ENCODE data around the gene MBD6.
"Not testable (repeated sequence)": the region's sequence is repeated elsewhere in the genome, so short reads cannot be mapped to it uniquely, and the experiment has no call there.

The MBD6 gene

DNA sequence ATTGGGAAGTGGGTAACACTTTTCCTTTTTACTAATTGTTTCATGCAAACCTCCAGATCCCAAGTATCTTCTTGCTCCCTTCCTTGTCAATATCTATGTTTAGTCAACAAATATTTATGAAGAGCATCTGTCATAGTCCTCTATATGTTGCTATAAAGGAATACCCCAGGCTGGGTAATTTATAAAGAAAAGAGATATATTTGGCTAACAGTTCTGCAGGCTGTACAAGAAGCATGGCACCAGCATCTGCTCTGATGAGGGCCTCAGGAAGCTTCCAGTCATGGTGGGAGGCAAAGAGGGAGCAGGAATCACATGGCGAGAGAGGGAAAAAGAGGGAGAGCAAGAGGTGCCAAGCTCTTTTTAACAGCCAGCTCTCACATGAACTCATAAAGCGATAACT lies 31.8 kb downstream of the MBD6 start:
- H3K4me3 ChIP-seq (ENCODE audit: low read depth, low read length): no peak overlapping the region
- DNase-seq (ENCODE audit: low read depth): no peak
- TF ChIP-seq, protein P1, sequence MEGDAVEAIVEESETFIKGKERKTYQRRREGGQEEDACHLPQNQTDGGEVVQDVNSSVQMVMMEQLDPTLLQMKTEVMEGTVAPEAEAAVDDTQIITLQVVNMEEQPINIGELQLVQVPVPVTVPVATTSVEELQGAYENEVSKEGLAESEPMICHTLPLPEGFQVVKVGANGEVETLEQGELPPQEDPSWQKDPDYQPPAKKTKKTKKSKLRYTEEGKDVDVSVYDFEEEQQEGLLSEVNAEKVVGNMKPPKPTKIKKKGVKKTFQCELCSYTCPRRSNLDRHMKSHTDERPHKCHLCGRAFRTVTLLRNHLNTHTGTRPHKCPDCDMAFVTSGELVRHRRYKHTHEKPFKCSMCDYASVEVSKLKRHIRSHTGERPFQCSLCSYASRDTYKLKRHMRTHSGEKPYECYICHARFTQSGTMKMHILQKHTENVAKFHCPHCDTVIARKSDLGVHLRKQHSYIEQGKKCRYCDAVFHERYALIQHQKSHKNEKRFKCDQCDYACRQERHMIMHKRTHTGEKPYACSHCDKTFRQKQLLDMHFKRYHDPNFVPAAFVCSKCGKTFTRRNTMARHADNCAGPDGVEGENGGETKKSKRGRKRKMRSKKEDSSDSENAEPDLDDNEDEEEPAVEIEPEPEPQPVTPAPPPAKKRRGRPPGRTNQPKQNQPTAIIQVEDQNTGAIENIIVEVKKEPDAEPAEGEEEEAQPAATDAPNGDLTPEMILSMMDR (conservative IDR thresholded peaks at IDR 0.05; ENCODE audit: low read depth, low read length): no peak

DNA sequence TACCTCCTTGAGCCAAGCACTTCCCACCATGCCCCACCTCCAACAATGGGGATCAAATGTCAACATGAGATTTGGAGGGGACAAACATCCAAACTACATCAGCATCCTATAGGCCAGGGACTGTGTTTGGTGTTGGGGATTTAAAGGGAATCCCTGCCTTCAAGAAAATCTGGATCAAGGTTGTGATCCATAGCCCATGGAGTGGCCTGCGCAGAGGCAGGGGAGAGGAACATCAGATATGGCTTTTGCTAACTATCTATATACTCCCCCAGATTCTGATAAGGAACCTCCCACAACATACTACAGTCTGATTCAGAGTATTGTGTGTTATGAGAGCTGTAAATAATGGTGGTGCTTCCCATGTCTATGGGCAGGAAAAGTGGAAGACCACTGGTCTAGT lies 32.3 kb downstream of the MBD6 start:
- no peak overlapping the region for H3K4me3 ChIP-seq (ENCODE audit: low read depth, low read length)
- TF ChIP-seq, protein P1 (conservative IDR thresholded peaks at IDR 0.05; ENCODE audit: low read depth, low read length): no peak
- no peak for DNase-seq (ENCODE audit: low read depth)

DNA sequence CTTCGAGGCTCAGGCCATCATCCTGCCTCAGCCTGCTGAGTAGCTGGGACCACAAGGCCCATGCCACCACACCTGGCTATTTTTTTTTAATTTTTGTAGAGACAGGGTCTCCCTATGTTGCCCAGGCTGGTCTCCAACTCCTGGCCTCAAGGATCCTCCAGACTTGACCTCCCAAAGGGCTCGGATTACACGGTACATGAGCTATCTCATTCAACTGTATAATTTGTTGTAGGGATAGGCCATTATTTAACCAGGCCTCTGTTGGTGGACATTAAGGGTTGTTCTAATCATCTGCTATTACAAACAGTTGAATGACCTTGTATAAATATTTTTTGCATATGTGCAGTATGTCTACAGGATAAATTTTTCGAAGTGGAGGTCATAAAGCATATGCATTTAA lies 36.2 kb downstream of the MBD6 start:
- H3K4me3 ChIP-seq (ENCODE audit: low read depth, low read length): no peak overlapping the region
- DNase-seq (ENCODE audit: low read depth): no peak
- TF ChIP-seq, protein P1 (conservative IDR thresholded peaks at IDR 0.05; ENCODE audit: low read depth, low read length): no peak

DNA sequence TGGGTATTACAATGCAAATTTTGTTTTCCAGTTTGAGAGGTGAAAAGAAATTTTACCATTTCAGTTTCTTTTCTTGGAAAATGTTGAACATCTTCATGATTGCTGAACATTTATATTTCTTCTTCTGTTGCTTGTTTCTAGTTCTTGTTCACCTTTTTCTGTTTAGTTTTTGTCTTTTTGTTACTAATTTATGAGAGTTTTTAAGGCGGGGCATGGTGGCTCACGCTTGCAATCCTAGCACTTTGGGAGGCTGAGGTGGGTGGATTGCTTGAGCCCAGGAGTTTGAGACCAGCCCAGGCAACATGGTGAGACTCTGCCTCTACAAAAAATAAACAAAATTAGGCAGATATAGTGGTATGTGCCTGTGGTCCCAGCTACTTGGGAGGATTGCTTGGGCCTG lies 37.9 kb downstream of the MBD6 start:
- no peak for DNase-seq (ENCODE audit: low read depth)
- H3K4me3 ChIP-seq (ENCODE audit: low read depth, low read length): no peak overlapping the region
- TF ChIP-seq, protein P1 (conservative IDR thresholded peaks at IDR 0.05; ENCODE audit: low read depth, low read length): no peak

DNA sequence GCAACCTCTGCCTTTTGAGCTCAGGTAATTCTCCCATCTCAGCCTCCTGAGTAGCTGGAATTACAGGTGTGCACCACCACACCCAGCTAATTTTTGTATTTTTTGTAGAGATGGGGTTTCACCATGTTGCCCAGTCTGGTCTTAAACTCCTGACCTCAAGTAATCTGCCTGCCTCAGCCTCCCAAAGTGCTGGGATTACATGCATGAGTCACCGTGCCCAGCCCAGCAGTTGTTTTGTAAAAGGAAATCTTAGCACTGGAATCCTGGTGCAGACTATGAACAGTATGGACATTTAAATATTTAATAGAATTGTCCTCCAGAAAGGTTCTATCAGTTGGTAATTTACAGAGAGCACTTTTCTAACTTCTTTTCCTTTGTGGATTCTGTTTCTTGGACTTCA lies 38.5 kb downstream of the MBD6 start:
- DNase-seq (ENCODE audit: low read depth): peak; percentile 30
- not testable (repeated sequence) for H3K4me3 ChIP-seq (ENCODE audit: low read depth, low read length)

DNA sequence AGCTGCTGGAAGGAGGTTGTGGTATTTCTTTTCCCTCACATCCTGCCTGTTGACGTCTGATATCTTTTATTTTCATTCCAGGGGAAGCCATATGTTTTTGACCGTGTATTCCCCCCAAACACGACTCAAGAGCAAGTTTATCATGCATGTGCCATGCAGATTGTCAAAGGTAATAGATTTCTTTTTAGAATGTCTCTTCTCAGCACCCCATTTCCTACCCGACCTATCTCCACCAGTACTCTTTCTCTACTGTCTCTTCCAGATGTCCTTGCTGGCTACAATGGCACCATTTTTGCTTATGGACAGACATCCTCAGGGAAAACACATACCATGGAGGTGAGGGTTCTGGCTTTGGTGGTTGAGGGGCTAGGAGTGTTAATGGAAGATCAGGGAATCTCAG lies 40.7 kb downstream of the MBD6 start:
- TF ChIP-seq, protein P1 (conservative IDR thresholded peaks at IDR 0.05; ENCODE audit: low read depth, low read length): no peak
- H3K4me3 ChIP-seq (ENCODE audit: low read depth, low read length): no peak overlapping the region
- DNase-seq (ENCODE audit: low read depth): no peak

DNA sequence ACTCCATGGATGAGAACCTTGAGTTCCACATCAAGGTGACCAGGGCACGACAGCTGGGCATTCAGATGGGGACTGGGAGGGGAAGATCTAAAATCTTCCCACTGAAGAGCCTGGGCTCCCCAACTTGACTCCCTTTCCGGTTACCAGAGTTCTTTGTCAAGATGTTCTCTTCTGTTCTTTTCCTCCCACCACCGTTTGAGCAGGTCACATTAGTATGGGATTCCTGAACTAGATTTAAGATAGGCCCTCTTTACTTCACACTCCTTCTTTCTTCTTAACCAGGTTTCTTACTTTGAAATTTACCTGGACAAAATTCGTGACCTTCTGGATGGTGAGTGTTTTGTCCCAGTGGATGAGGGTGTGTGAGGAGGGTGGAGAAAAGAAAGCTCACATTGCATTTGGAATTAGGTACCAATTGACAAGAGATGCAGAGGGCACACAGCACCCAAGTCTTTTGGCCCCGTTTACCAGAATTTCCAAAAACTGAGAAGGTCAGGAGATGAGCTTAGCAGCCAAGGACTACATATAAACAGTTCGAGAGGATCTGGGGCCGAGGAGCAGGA lies 41.6 kb downstream of the MBD6 start:
- H3K4me3 ChIP-seq (ENCODE audit: low read depth, low read length): no peak overlapping the region
- TF ChIP-seq, protein P1 (conservative IDR thresholded peaks at IDR 0.05; ENCODE audit: low read depth, low read length): no peak
- no peak for DNase-seq (ENCODE audit: low read depth)
